HEK293 (cell line): ENCODE results near the gene STX3.

Source experiments
- GLI4 ChIP-seq: fragments of 450-650 bp; formaldehyde crosslinking; IDR thresholded peaks from 2 replicates; pipeline ENCODE4 v1.5.1; 2016; ENCODE audit warnings: missing biosample characterization, missing genetic modification characterization
- OSR2 ChIP-seq: fragments of 450-650 bp; formaldehyde crosslinking; IDR thresholded peaks from 2 replicates; pipeline ENCODE4 v1.5.1; 2016; ENCODE audit warnings: missing biosample characterization, missing genetic modification characterization
- PRDM1 ChIP-seq: fragments of 450-650 bp; formaldehyde crosslinking; IDR thresholded peaks from 2 replicates; pipeline ENCODE4; 2016; ENCODE audit warnings: missing biosample characterization, missing genetic modification characterization
- WT1 ChIP-seq: fragments of 450-650 bp; formaldehyde crosslinking; IDR thresholded peaks from 2 replicates; pipeline ENCODE4 v1.5.1; 2016; ENCODE audit warnings: missing biosample characterization, missing genetic modification characterization
- YY2 ChIP-seq: fragments of 450-650 bp; formaldehyde crosslinking; IDR thresholded peaks from 2 replicates; pipeline ENCODE4 v1.5.1; 2016; ENCODE audit warnings: missing biosample characterization, missing genetic modification characterization
- ZBTB20 ChIP-seq: fragments of 450-650 bp; formaldehyde crosslinking; IDR thresholded peaks from 2 replicates; pipeline ENCODE4 v1.5.1; 2016; ENCODE audit warnings: missing biosample characterization, missing genetic modification characterization
- ZBTB21 ChIP-seq: fragments of 450-650 bp; formaldehyde crosslinking; IDR thresholded peaks from 2 replicates; pipeline ENCODE4 v1.5.1; 2017; ENCODE audit warnings: missing biosample characterization, missing genetic modification characterization
- ZNF121 ChIP-seq: fragments of 450-650 bp; formaldehyde crosslinking; IDR thresholded peaks from 2 replicates; pipeline ENCODE4 v1.5.1; 2016; ENCODE audit warnings: missing biosample characterization, missing genetic modification characterization
- ZNF175 ChIP-seq: fragments of 450-650 bp; formaldehyde crosslinking; IDR thresholded peaks from 2 replicates; pipeline ENCODE4 v1.5.1; 2016; ENCODE audit warnings: missing biosample characterization, missing genetic modification characterization
- ZNF184 ChIP-seq: fragments of 450-650 bp; IDR thresholded peaks from 2 replicates; pipeline ENCODE4 v1.5.1; 2018; ENCODE audit warnings: missing biosample characterization, mild to moderate bottlenecking, missing genetic modification characterization
- ZNF366 ChIP-seq: fragments of 450-650 bp; formaldehyde crosslinking; conservative IDR thresholded peaks from 2 replicates; pipeline ENCODE4 v1.5.1; 2016; ENCODE audit warnings: missing biosample characterization, missing genetic modification characterization
- ZNF426 ChIP-seq: fragments of 450-650 bp; formaldehyde crosslinking; IDR thresholded peaks from 2 replicates; pipeline ENCODE4 v1.5.1; 2017; ENCODE audit warnings: missing biosample characterization, missing genetic modification characterization, mild to moderate bottlenecking, inconsistent platforms, moderate library complexity
- ZNF521 ChIP-seq: fragments of 450-650 bp; formaldehyde crosslinking; IDR thresholded peaks from 2 replicates; pipeline ENCODE4 v1.5.1; 2017; ENCODE audit warnings: missing biosample characterization, mild to moderate bottlenecking, missing genetic modification characterization
- ZNF529 ChIP-seq: fragments of 450-650 bp; formaldehyde crosslinking; IDR thresholded peaks from 2 replicates; pipeline ENCODE4 v1.5.1; 2017; ENCODE audit warnings: missing genetic modification characterization, missing biosample characterization; ENCODE audit not compliant: insufficient replicate concordance
- ZNF555 ChIP-seq: fragments of 450-650 bp; formaldehyde crosslinking; conservative IDR thresholded peaks from 2 replicates; pipeline ENCODE4 v1.5.1; 2017; ENCODE audit warnings: missing biosample characterization, mild to moderate bottlenecking, missing genetic modification characterization, inconsistent platforms
- ZNF629 ChIP-seq: fragments of 450-650 bp; formaldehyde crosslinking; IDR thresholded peaks from 2 replicates; pipeline ENCODE4 v1.5.1; 2017; ENCODE audit warnings: missing biosample characterization, missing genetic modification characterization
- ZNF670 ChIP-seq: fragments of 450-650 bp; formaldehyde crosslinking; IDR thresholded peaks from 2 replicates; pipeline ENCODE4 v1.5.1; 2016; ENCODE audit warnings: missing biosample characterization, missing genetic modification characterization, low read depth
- ZNF707 ChIP-seq: fragments of 450-650 bp; formaldehyde crosslinking; IDR thresholded peaks from 2 replicates; pipeline ENCODE4 v1.5.1; 2016; ENCODE audit warnings: missing biosample characterization, missing genetic modification characterization
- ZNF785 ChIP-seq: fragments of 450-650 bp; formaldehyde crosslinking; IDR thresholded peaks from 2 replicates; pipeline ENCODE4 v1.5.1; 2016; ENCODE audit warnings: missing biosample characterization, missing genetic modification characterization
- ZSCAN23 ChIP-seq: fragments of 450-650 bp; formaldehyde crosslinking; IDR thresholded peaks from 2 replicates; pipeline ENCODE4 v1.5.1; 2016; ENCODE audit warnings: missing biosample characterization, missing genetic modification characterization
- ZXDB ChIP-seq: fragments of 450-650 bp; formaldehyde crosslinking; IDR thresholded peaks from 2 replicates; pipeline ENCODE4 v1.5.1; 2016; ENCODE audit warnings: missing biosample characterization, missing genetic modification characterization
- TF ChIP-seq, protein P1 (sequence below): fragments of 450-650 bp; IDR thresholded peaks from 2 replicates; pipeline ENCODE4 v1.5.1; 2018; ENCODE audit warnings: missing biosample characterization, mild to moderate bottlenecking, missing genetic modification characterization
- TF ChIP-seq, protein P2 (sequence below): fragments of 450-650 bp; formaldehyde crosslinking; IDR thresholded peaks from 2 replicates; pipeline ENCODE4 v1.5.1; 2016; ENCODE audit warnings: missing biosample characterization, missing genetic modification characterization
- TF ChIP-seq, protein P3 (sequence below): fragments of 450-650 bp; formaldehyde crosslinking; IDR thresholded peaks from 2 replicates; pipeline ENCODE4 v1.5.1; 2016; ENCODE audit warnings: missing biosample characterization, missing genetic modification characterization
- TF ChIP-seq, protein P4 (sequence below): fragments of 450-650 bp; formaldehyde crosslinking; IDR thresholded peaks from 2 replicates; pipeline ENCODE4 v1.5.1; 2016; ENCODE audit warnings: missing biosample characterization, missing genetic modification characterization
- TF ChIP-seq, protein P5 (sequence below): fragments of 450-650 bp; formaldehyde crosslinking; IDR thresholded peaks from 2 replicates; pipeline ENCODE4 v1.5.1; 2017; ENCODE audit warnings: missing biosample characterization, missing genetic modification characterization

Gene STX3

DNA sequence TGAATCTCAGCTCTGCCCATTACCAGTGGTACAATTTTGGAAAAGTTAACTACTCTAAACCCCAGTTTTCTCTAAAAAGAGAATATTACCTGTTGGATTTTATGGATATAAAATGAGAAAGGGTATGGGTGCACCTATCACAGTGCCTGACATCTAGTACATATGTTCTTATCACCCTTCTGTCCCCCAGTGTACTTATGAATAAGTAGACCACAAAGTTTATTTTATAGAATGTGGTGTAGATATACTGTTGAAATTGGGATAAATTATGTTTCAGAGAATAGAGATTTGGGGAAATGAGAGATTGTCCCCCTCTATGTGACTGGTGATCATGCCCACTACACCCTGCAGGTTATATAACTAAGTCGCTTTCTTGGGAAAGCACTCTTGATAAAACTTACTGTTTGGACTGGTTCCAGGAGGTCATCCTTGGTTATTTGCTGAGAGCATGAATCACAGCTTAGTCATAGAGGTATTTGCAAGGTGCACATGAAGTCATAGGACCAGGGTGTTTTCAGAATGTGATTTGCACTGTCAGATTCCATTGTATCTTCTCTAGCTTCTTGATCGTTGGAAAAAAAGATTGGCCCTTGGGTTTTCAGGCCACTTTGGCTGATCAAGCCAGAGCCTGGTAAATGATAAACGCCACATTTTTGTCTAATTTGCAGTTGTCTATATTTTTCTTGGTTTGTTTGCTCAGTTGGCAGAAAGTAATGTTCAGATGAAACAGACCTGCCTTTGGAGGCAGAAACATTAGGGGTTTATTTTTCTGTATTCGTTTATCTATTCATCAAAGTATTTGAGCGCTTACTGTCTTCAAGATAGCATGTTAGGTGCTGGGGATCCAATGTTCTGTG, 21.3 kb downstream of the STX3 start (continued):
- TF ChIP-seq ZXDB (tag by site-specific recombination): 0 out of 2 replicates have a peak, but pooled peaks have one; percentile 19
- no peak for TF ChIP-seq YY2 (tag by site-specific recombination)
- TF ChIP-seq ZNF707 (tag by site-specific recombination): no peak
- no peak for TF ChIP-seq GLI4 (tag by site-specific recombination)
- no peak for TF ChIP-seq ZNF426 (tag by site-specific recombination)
- peak; percentile 60 for TF ChIP-seq PRDM1
- no peak for TF ChIP-seq ZNF121 (tag by site-specific recombination)
- TF ChIP-seq, protein P1, sequence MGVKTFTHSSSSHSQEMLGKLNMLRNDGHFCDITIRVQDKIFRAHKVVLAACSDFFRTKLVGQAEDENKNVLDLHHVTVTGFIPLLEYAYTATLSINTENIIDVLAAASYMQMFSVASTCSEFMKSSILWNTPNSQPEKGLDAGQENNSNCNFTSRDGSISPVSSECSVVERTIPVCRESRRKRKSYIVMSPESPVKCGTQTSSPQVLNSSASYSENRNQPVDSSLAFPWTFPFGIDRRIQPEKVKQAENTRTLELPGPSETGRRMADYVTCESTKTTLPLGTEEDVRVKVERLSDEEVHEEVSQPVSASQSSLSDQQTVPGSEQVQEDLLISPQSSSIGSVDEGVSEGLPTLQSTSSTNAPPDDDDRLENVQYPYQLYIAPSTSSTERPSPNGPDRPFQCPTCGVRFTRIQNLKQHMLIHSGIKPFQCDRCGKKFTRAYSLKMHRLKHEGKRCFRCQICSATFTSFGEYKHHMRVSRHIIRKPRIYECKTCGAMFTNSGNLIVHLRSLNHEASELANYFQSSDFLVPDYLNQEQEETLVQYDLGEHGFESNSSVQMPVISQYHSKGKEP: no peak
- no peak for TF ChIP-seq ZNF529 (tag by site-specific recombination)
- TF ChIP-seq, protein P2, sequence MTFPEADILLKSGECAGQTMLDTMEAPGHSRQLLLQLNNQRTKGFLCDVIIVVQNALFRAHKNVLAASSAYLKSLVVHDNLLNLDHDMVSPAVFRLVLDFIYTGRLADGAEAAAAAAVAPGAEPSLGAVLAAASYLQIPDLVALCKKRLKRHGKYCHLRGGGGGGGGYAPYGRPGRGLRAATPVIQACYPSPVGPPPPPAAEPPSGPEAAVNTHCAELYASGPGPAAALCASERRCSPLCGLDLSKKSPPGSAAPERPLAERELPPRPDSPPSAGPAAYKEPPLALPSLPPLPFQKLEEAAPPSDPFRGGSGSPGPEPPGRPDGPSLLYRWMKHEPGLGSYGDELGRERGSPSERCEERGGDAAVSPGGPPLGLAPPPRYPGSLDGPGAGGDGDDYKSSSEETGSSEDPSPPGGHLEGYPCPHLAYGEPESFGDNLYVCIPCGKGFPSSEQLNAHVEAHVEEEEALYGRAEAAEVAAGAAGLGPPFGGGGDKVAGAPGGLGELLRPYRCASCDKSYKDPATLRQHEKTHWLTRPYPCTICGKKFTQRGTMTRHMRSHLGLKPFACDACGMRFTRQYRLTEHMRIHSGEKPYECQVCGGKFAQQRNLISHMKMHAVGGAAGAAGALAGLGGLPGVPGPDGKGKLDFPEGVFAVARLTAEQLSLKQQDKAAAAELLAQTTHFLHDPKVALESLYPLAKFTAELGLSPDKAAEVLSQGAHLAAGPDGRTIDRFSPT (tag by site-specific recombination): no peak
- no peak for TF ChIP-seq ZNF521 (tag by site-specific recombination)
- TF ChIP-seq ZBTB20: no peak
- TF ChIP-seq WT1: no peak
- no peak for TF ChIP-seq ZNF555 (tag by site-specific recombination)
- no peak for TF ChIP-seq ZNF785 (tag by site-specific recombination)
- TF ChIP-seq OSR2 (tag by site-specific recombination): peak; percentile 21; the same call in 1 of the 2 replicates
- TF ChIP-seq ZNF175 (tag by site-specific recombination): no peak
- no peak for TF ChIP-seq ZSCAN23 (tag by site-specific recombination)
- no peak for TF ChIP-seq ZNF670
- TF ChIP-seq, protein P3, sequence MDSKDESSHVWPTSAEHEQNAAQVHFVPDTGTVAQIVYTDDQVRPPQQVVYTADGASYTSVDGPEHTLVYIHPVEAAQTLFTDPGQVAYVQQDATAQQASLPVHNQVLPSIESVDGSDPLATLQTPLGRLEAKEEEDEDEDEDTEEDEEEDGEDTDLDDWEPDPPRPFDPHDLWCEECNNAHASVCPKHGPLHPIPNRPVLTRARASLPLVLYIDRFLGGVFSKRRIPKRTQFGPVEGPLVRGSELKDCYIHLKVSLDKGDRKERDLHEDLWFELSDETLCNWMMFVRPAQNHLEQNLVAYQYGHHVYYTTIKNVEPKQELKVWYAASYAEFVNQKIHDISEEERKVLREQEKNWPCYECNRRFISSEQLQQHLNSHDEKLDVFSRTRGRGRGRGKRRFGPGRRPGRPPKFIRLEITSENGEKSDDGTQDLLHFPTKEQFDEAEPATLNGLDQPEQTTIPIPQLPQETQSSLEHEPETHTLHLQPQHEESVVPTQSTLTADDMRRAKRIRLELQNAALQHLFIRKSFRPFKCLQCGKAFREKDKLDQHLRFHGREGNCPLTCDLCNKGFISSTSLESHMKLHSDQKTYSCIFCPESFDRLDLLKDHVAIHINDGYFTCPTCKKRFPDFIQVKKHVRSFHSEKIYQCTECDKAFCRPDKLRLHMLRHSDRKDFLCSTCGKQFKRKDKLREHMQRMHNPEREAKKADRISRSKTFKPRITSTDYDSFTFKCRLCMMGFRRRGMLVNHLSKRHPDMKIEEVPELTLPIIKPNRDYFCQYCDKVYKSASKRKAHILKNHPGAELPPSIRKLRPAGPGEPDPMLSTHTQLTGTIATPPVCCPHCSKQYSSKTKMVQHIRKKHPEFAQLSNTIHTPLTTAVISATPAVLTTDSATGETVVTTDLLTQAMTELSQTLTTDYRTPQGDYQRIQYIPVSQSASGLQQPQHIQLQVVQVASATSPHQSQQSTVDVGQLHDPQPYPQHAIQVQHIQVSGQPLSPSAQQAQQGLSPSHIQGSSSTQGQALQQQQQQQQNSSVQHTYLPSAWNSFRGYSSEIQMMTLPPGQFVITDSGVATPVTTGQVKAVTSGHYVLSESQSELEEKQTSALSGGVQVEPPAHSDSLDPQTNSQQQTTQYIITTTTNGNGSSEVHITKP (tag by site-specific recombination): 0 out of 2 replicates have a peak, but pooled peaks have one; percentile 11
- TF ChIP-seq, protein P4, sequence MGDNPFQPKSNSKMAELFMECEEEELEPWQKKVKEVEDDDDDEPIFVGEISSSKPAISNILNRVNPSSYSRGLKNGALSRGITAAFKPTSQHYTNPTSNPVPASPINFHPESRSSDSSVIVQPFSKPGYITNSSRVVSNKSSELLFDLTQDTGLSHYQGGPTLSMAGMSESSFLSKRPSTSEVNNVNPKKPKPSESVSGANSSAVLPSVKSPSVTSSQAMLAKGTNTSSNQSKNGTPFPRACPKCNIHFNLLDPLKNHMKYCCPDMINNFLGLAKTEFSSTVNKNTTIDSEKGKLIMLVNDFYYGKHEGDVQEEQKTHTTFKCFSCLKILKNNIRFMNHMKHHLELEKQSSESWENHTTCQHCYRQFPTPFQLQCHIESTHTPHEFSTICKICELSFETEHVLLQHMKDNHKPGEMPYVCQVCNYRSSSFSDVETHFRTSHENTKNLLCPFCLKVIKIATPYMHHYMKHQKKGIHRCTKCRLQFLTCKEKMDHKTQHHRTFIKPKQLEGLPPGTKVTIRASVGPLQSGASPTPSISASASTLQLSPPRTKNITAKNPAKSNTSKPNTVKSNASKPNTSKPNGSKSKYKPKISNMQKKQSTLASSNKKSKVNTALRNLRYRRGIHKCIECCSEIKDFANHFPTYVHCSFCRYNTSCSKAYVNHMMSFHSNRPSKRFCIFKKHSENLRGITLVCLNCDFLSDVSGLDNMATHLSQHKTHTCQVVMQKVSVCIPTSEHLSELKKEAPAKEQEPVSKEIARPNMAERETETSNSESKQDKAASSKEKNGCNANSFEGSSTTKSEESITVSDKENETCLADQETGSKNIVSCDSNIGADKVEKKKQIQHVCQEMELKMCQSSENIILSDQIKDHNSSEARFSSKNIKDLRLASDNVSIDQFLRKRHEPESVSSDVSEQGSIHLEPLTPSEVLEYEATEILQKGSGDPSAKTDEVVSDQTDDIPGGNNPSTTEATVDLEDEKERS (tag by site-specific recombination): no peak
- 0 out of 2 replicates have a peak, but pooled peaks have one; percentile 50 for TF ChIP-seq ZBTB21 (tag by site-specific recombination)
- TF ChIP-seq, protein P5, sequence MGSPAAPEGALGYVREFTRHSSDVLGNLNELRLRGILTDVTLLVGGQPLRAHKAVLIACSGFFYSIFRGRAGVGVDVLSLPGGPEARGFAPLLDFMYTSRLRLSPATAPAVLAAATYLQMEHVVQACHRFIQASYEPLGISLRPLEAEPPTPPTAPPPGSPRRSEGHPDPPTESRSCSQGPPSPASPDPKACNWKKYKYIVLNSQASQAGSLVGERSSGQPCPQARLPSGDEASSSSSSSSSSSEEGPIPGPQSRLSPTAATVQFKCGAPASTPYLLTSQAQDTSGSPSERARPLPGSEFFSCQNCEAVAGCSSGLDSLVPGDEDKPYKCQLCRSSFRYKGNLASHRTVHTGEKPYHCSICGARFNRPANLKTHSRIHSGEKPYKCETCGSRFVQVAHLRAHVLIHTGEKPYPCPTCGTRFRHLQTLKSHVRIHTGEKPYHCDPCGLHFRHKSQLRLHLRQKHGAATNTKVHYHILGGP (tag by site-specific recombination): no peak
- peak; percentile 92 for TF ChIP-seq ZNF629 (tag by site-specific recombination)
- TF ChIP-seq ZNF366: peak; percentile 69
- TF ChIP-seq ZNF184 (tag by site-specific recombination): 0 out of 2 replicates have a peak, but pooled peaks have one; percentile 39
